ENCODE data around the gene CBLN2. TPM values are rescaled to one million over a fixed set of nuclear protein-coding genes. Genes with fewer than 3 reads are reported as not detected.

The CBLN2 gene
- not detected for total RNA-seq
- long read RNA-seq = 0 reads

- DNase-seq (ENCODE audit: missing footprints) = peak; percentile 69
- ATAC-seq = no peak
- intact Hi-C loops (cut with DNase I) = no loop called here
These were observed at the start of gene CBLN2 for GRCh38 chr18:72544092-72544886. TSS of gene CBLN2 (minus strand) at chr18:72544342. CDS start at chr18:72542160, 2,182 bp downstream.

GRCh38 chr18:72588360-72588759 lies 44.2 kb upstream of the CBLN2 start:
- intact Hi-C loops (cut with DNase I) = no loop called here
- DNase-seq (ENCODE audit: missing footprints) (no peak), ATAC-seq (no peak)

DNA sequence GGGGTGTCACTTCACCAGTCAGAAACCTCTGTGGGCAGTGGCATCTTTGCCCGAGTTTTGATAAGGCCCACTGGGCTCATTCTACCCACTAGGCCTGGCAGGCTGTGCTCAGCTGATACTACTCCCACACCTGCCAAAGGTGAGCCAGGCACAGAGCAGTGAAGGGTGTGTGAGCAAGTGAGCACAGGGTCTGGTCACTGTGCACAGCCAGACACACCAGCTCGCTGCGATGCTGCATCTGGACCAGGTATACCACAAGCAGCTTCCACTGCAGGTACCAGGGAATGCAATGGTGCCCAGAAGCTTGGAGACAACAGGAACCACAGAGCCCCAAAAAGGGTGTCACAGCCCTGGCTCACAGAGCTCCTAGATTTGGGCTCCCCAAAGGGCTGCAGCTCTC lies 40.6 kb upstream of the CBLN2 start:
- intact Hi-C loops (cut with DNase I) = no loop called here
- ATAC-seq (no peak), DNase-seq (ENCODE audit: missing footprints) (peak; percentile 59)

- ATAC-seq (no peak), DNase-seq (ENCODE audit: missing footprints) (no peak)
- intact Hi-C loops (cut with DNase I) = no loop called here
These were observed 37.8 kb upstream of the CBLN2 start for GRCh38 chr18:72581976-72582375.

GRCh38 chr18:72572896-72573295 lies 28.8 kb upstream of the CBLN2 start:
- intact Hi-C loops (cut with DNase I) = no loop called here
- DNase-seq (ENCODE audit: missing footprints) (no peak), ATAC-seq (no peak)

DNA sequence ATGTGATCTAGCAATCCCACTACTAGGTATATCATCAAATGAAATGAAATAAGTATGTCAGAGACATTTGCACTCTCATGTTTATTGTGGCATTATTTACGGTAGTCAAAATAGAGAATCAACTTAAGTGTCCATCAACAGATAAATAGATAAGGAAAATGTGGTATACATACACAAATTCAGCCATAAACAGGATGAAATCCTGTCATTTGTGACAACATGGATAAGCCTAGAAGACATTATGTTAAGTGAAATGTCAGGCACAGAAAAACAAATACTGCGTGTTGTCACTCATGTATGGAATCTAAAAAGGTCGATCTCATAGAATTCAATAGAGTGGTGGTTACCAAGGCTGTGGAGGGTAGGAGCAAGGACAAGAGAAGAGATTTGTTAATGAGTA lies 22.1 kb upstream of the CBLN2 start:
- ATAC-seq = no peak
- intact Hi-C loops (cut with DNase I) = no loop called here

GRCh38 chr18:72555968-72556367 lies 11.8 kb upstream of the CBLN2 start:
- intact Hi-C loops (cut with DNase I) = no loop called here
- no peak for ATAC-seq
- no peak for DNase-seq (ENCODE audit: missing footprints)

More for the DNA sequence above, 22.1 kb upstream of the CBLN2 start:
- DNase-seq (ENCODE audit: missing footprints) = no peak

DNA sequence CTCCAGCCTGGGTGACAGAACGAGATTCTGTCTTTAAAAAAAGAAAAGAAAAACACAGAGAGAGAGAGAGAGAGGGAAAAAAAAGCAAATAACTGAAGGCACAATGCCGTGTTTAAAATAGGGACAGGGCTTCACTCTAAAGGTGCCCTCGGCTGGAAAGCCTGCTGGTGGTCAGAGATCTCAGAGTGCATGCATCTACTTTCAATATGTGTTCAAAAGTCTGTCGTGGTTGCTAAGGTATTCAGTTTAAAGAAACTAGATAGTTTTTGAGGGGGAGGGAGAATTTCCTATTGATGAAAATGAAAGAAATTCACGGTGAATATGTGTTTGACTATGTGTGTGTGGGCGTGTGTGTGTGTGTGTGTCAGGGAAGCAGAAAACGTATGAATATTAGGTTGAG lies 11.0 kb upstream of the CBLN2 start:
- no peak for DNase-seq (ENCODE audit: missing footprints)
- intact Hi-C loops (cut with DNase I) = no loop called here
- ATAC-seq = no peak

DNA sequence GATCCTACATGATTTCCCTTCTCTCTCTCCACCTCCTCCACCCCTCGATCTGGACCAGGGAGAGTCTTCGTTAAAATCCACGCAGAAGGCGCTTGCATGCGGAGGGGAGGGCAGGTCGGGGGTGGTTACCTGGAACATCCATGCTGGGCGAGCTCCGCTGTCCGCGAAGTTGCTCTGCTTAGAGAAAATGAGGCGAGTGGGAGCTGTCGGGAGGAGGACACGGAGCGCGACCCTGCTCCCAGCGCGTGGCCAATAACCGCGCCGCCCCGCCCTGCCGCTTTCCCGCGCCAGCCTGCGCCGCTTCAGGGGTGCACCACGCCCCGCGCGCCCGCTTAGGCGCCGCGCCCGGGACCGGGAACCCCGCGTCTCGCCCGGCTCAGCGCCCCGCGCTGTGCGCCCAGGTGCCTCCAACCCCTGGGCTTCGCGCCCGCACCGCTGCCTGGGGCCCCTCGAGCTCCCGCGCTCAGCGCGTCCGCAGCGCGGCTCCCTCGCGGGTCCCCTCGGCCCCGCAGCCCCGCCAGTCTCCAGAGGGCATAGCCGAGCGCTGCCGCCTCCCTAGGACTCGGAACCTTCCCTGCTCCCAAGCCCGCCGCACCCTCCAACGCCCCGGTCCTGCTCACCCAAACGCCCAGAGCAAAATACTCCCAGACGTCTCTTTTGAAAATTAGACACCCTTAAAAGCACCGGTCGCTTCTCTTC lies 636 bp downstream of the CBLN2 start:
- intact Hi-C loops (cut with DNase I) = no loop called here
- ATAC-seq (no peak), DNase-seq (ENCODE audit: missing footprints) (no peak)

DNA sequence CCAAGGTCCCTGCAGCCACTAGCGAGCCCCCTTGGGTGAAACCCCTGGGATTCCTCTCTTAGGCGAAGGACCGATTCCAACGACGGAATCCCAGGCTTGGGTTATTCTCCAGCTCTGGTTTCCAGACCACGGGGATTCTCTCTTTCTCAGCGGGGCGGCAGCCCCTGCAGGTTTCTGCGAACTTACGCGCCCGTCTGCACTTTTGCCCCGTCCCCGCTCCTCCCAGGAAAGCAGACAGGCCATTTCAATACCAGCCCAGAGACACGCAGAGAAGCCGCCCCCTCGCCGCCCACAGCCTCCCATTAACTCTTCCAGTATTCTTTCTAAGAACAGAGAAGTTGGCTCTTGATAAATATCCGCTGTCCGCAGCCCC lies 1.2 kb downstream of the CBLN2 start:
- DNase-seq (ENCODE audit: missing footprints) (no peak), ATAC-seq (no peak)
- intact Hi-C loops (cut with DNase I) = no loop called here

DNA sequence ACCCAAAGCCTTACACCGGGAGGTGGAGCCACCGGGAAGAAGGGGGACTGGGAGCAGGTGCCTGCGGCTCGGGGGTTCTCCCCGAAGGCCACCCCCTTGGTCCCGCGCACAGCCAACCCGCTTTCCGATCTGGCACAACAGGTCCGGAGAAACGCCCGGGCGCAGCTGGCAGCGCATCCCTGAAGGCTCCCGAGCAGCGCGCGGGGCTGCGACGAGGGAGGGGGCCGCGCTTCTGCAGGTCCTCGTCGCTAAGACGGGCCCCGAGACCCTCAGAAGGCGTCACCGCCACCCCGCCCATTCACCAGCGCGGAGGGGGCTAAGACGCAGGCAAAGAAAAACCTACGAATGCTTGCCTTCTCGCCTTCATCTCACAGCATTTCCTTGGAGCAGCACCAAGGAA lies 1.8 kb downstream of the CBLN2 start:
- intact Hi-C loops (cut with DNase I) = no loop called here
- DNase-seq (ENCODE audit: missing footprints) (no peak), ATAC-seq (no peak)

GRCh38 chr18:72541871-72542332 lies 2.2 kb downstream of the CBLN2 start:
- intact Hi-C loops (cut with DNase I) = no loop called here
- ATAC-seq (no peak), DNase-seq (ENCODE audit: missing footprints) (no peak)

- no peak for ATAC-seq
- intact Hi-C loops (cut with DNase I) = no loop called here
- DNase-seq (ENCODE audit: missing footprints) = no peak
These were observed 4.2 kb downstream of the CBLN2 start for GRCh38 chr18:72539901-72540300.

DNA sequence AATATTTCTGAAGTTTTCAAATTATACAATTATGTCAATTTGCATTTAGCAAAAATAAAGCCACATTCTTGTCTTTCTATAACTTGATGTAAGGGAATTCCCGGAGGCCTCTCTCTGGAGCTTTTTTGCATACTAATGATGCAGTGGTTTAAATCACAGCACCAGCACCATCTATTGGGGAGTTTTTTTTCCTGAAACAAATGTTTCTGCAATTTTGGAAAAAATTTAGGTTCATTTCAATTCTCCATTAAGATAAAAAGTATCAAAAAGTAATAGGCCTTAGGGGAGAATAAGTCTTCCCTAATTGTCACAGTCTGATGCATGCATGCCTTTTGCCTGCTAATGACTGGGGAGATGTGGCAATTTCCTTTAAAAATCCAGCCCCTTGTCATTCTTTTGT lies 13.5 kb downstream of the CBLN2 start:
- intact Hi-C loops (cut with DNase I) = no loop called here
- ATAC-seq = no peak
- no peak for DNase-seq (ENCODE audit: missing footprints)

GRCh38 chr18:72504866-72505265 lies 39.3 kb downstream of the CBLN2 start:
- no peak for DNase-seq (ENCODE audit: missing footprints)
- intact Hi-C loops (cut with DNase I) = no loop called here
- no peak for ATAC-seq

GRCh38 chr18:72502671-72503431 lies 41.3 kb downstream of the CBLN2 start:
- no peak for ATAC-seq
- no peak for DNase-seq (ENCODE audit: missing footprints)
- intact Hi-C loops (cut with DNase I) = no loop called here

DNA sequence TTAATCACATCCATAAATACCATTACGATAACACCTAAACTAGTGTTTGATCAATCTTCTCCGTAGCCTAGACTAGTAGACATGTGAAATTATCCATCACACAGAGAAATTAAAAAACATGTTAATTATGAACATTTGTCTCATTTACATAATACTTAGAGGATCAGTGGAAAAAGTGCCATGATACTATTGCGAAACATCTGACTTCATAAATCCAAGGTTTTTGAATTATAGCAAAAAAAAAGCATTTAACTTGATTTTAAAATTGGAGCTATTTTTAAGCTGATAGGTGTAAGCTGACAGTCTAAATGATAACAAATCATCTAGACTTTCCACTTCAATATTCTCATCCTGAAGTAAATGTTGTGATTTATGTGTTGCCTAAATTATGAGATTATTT lies 51.6 kb downstream of the CBLN2 start:
- DNase-seq (ENCODE audit: missing footprints) = no peak
- no peak for ATAC-seq
- intact Hi-C loops (cut with DNase I) = no loop called here

Measured in Right ventricle myocardium inferior (tissue), 1 donor.